Uterus (tissue), 2 donors: ENCODE results near the gene DNAL4.

ENCODE experiments used
- CTCF ChIP-seq, 4 experiments: fragments of 200-600 bp in 2 of 4; fragments of 450-650 bp in 2 of 4; sonication (generic) in 2 of 4; IDR thresholded peaks; one replicate each; pipeline ENCODE4 v1.5.1; 2016 to 2019; ENCODE audit warnings: antibody characterized with exemption in 4 of 4, mild to moderate bottlenecking in 2 of 4, moderate library complexity in 1 of 4
- POLR2A ChIP-seq, 2 donors: fragments of 450-650 bp; IDR thresholded peaks; one replicate each; pipeline ENCODE4 v1.6.1; 2016; ENCODE audit warnings: antibody characterized with exemption in 2 of 2, mild to moderate bottlenecking in 1 of 2, moderate library complexity in 1 of 2

DNA sequence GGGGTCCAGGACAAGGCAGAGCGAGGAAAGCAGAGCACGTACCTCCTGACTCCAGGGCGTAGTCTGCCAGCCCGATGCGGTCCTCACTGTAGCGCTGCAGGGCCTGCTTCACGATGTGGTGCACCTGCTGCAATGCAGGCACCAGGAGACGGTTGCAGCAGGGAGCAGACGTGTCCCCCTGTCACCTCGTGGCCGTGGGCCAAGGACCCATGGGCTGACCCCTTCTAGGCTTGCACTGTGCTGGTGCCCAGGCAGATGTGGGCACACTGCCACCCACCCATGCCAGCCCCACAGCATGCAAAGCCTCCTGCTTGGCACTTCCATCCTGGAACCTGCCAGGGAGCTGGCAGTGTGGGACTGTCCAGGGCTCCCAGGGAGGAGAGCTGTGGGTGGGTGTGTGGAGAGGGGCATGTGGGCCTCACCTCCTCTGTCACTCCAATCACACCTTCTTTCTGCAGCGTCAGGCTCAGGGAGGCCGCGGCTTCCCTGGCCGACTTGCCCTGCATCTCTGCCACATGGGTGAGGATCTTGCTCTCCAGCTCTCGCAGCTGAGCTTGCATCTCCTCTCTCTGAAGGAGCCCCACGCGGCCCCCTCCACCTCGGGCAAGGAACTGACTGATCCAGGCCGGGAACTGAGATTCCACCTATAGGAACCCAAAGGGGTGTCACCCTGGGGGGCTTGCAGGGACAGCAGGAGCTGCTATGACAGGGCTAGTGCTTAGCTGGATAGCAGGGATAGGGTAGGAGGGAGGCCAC lies 54.5 kb downstream of the DNAL4 start:
- TF ChIP-seq CTCF (IDR thresholded peaks at IDR 0.05): no peak
- TF ChIP-seq POLR2A (IDR thresholded peaks at IDR 0.05): no peak
